ENCODE results near the gene NOL9.

NOL9 gene

GRCh38 chr1:6491081-6491449 lies 63.2 kb downstream of the NOL9 start:
- peaks cover 6% of the 10 kb centered on the region for H3K27me3 ChIP-seq (replicated peaks; ENCODE audit: control insufficient read depth, insufficient read depth, low read length, poor library complexity, severe bottlenecking)
- peaks cover 26% of the 10 kb centered on the region for H3K4me1 ChIP-seq (ENCODE audit: control insufficient read depth, insufficient read depth, low read length, poor library complexity, severe bottlenecking)
- DNase-seq, result no peak
- H3K27ac ChIP-seq (ENCODE audit: insufficient read depth, low read length, poor library complexity, severe bottlenecking), result peak overlapping the region; percentile 65
- no peaks in the 10 kb centered on the region for H3K9me3 ChIP-seq (ENCODE audit: control insufficient read depth, low read length)
- peak overlapping the region; percentile 83 for H3K4me3 ChIP-seq (ENCODE audit: insufficient read depth, low read depth, low read length, poor library complexity, severe bottlenecking)
- H3K36me3 ChIP-seq (ENCODE audit: control insufficient read depth, insufficient read depth, low read length), result no peaks in the 10 kb centered on the region

- Histone ChIP-seq H3K27ac (ENCODE audit: insufficient read depth, low read length, poor library complexity, severe bottlenecking) (peak overlapping the region; percentile 65), H3K4me3 (ENCODE audit: insufficient read depth, low read depth, low read length, poor library complexity, severe bottlenecking) (peak overlapping the region; percentile 83), H3K36me3 (ENCODE audit: control insufficient read depth, insufficient read depth, low read length) (no peaks in the 10 kb centered on the region), H3K4me1 (ENCODE audit: control insufficient read depth, insufficient read depth, low read length, poor library complexity, severe bottlenecking) (peaks cover 33% of the 10 kb centered on the region), H3K27me3 (replicated peaks; ENCODE audit: control insufficient read depth, insufficient read depth, low read length, poor library complexity, severe bottlenecking) (peaks cover 12% of the 10 kb centered on the region), H3K9me3 (ENCODE audit: control insufficient read depth, low read length) (no peaks in the 10 kb centered on the region)
- peak in 1 of 3 donors; percentile 20 for DNase-seq
Measured at GRCh38 chr1:6490181-6491080, 63.9 kb downstream of the NOL9 start.

- H3K4me1 ChIP-seq (ENCODE audit: control insufficient read depth, insufficient read depth, low read length, poor library complexity, severe bottlenecking), result peaks cover 39% of the 10 kb centered on the region
- DNase-seq, result peak; percentile 55 to 66 (median 58)
- peak overlapping the region; percentile 65 for H3K27ac ChIP-seq (ENCODE audit: insufficient read depth, low read length, poor library complexity, severe bottlenecking)
Measured at GRCh38 chr1:6489799-6490180, 64.5 kb downstream of the NOL9 start.

GRCh38 chr1:6489383-6489765 lies 64.9 kb downstream of the NOL9 start:
- Histone ChIP-seq H3K27me3 (replicated peaks; ENCODE audit: control insufficient read depth, insufficient read depth, low read length, poor library complexity, severe bottlenecking) (peaks cover 21% of the 10 kb centered on the region), H3K4me1 (ENCODE audit: control insufficient read depth, insufficient read depth, low read length, poor library complexity, severe bottlenecking) (peaks cover 39% of the 10 kb centered on the region), H3K27ac (ENCODE audit: insufficient read depth, low read length, poor library complexity, severe bottlenecking) (no peak overlapping the region), H3K4me3 (ENCODE audit: insufficient read depth, low read depth, low read length, poor library complexity, severe bottlenecking) (no peak overlapping the region), H3K9me3 (ENCODE audit: control insufficient read depth, low read length) (no peaks in the 10 kb centered on the region), H3K36me3 (ENCODE audit: control insufficient read depth, insufficient read depth, low read length) (no peaks in the 10 kb centered on the region)
- DNase-seq, result no peak

More at GRCh38 chr1:6489799-6490180, 64.5 kb downstream of the NOL9 start:
- no peaks in the 10 kb centered on the region for H3K9me3 ChIP-seq (ENCODE audit: control insufficient read depth, low read length)
- H3K4me3 ChIP-seq (ENCODE audit: insufficient read depth, low read depth, low read length, poor library complexity, severe bottlenecking), result peak overlapping the region; percentile 83
- peaks cover 17% of the 10 kb centered on the region for H3K27me3 ChIP-seq (replicated peaks; ENCODE audit: control insufficient read depth, insufficient read depth, low read length, poor library complexity, severe bottlenecking)
- H3K36me3 ChIP-seq (ENCODE audit: control insufficient read depth, insufficient read depth, low read length), result no peaks in the 10 kb centered on the region

GRCh38 chr1:6488602-6489382 lies 65.5 kb downstream of the NOL9 start:
- no peaks in the 10 kb centered on the region for H3K9me3 ChIP-seq (ENCODE audit: control insufficient read depth, low read length)
- no peak overlapping the region for H3K4me3 ChIP-seq (ENCODE audit: insufficient read depth, low read depth, low read length, poor library complexity, severe bottlenecking)
- no peak overlapping the region for H3K27ac ChIP-seq (ENCODE audit: insufficient read depth, low read length, poor library complexity, severe bottlenecking)

GRCh38 chr1:6487804-6488484 lies 66.4 kb downstream of the NOL9 start:
- no peaks in the 10 kb centered on the region for H3K36me3 ChIP-seq (ENCODE audit: control insufficient read depth, insufficient read depth, low read length)
- DNase-seq, result no peak
- H3K4me3 ChIP-seq (ENCODE audit: insufficient read depth, low read depth, low read length, poor library complexity, severe bottlenecking), result no peak overlapping the region
- H3K27me3 ChIP-seq (replicated peaks; ENCODE audit: control insufficient read depth, insufficient read depth, low read length, poor library complexity, severe bottlenecking), result peaks cover 22% of the 10 kb centered on the region
- H3K27ac ChIP-seq (ENCODE audit: insufficient read depth, low read length, poor library complexity, severe bottlenecking), result no peak overlapping the region
- peaks cover 39% of the 10 kb centered on the region for H3K4me1 ChIP-seq (ENCODE audit: control insufficient read depth, insufficient read depth, low read length, poor library complexity, severe bottlenecking)
- H3K9me3 ChIP-seq (ENCODE audit: control insufficient read depth, low read length), result no peaks in the 10 kb centered on the region

More at GRCh38 chr1:6488602-6489382, 65.5 kb downstream of the NOL9 start:
- peaks cover 39% of the 10 kb centered on the region for H3K4me1 ChIP-seq (ENCODE audit: control insufficient read depth, insufficient read depth, low read length, poor library complexity, severe bottlenecking)
- peaks cover 22% of the 10 kb centered on the region for H3K27me3 ChIP-seq (replicated peaks; ENCODE audit: control insufficient read depth, insufficient read depth, low read length, poor library complexity, severe bottlenecking)
- H3K36me3 ChIP-seq (ENCODE audit: control insufficient read depth, insufficient read depth, low read length), result no peaks in the 10 kb centered on the region
- no peak for DNase-seq

GRCh38 chr1:6486433-6487011 lies 67.8 kb downstream of the NOL9 start:
- H3K4me1 ChIP-seq (ENCODE audit: control insufficient read depth, insufficient read depth, low read length, poor library complexity, severe bottlenecking), result peaks cover 38% of the 10 kb centered on the region
- no peak overlapping the region for H3K27ac ChIP-seq (ENCODE audit: insufficient read depth, low read length, poor library complexity, severe bottlenecking)
- no peaks in the 10 kb centered on the region for H3K9me3 ChIP-seq (ENCODE audit: control insufficient read depth, low read length)
- H3K27me3 ChIP-seq (replicated peaks; ENCODE audit: control insufficient read depth, insufficient read depth, low read length, poor library complexity, severe bottlenecking), result peaks cover 22% of the 10 kb centered on the region
- H3K36me3 ChIP-seq (ENCODE audit: control insufficient read depth, insufficient read depth, low read length), result no peaks in the 10 kb centered on the region
- peak; percentile 58 to 74 (median 66) for DNase-seq
- no peak overlapping the region for H3K4me3 ChIP-seq (ENCODE audit: insufficient read depth, low read depth, low read length, poor library complexity, severe bottlenecking)

- Histone ChIP-seq H3K27me3 (replicated peaks; ENCODE audit: control insufficient read depth, insufficient read depth, low read length, poor library complexity, severe bottlenecking) (peaks cover 22% of the 10 kb centered on the region), H3K4me1 (ENCODE audit: control insufficient read depth, insufficient read depth, low read length, poor library complexity, severe bottlenecking) (peaks cover 28% of the 10 kb centered on the region), H3K9me3 (ENCODE audit: control insufficient read depth, low read length) (no peaks in the 10 kb centered on the region), H3K27ac (ENCODE audit: insufficient read depth, low read length, poor library complexity, severe bottlenecking) (no peak overlapping the region), H3K4me3 (ENCODE audit: insufficient read depth, low read depth, low read length, poor library complexity, severe bottlenecking) (no peak overlapping the region), H3K36me3 (ENCODE audit: control insufficient read depth, insufficient read depth, low read length) (no peaks in the 10 kb centered on the region)
- DNase-seq, result no peak
Measured at GRCh38 chr1:6485168-6486101, 68.9 kb downstream of the NOL9 start.

GRCh38 chr1:6484826-6485167 lies 69.5 kb downstream of the NOL9 start:
- Histone ChIP-seq H3K9me3 (ENCODE audit: control insufficient read depth, low read length) (no peaks in the 10 kb centered on the region), H3K27ac (ENCODE audit: insufficient read depth, low read length, poor library complexity, severe bottlenecking) (no peak overlapping the region), H3K27me3 (replicated peaks; ENCODE audit: control insufficient read depth, insufficient read depth, low read length, poor library complexity, severe bottlenecking) (peaks cover 22% of the 10 kb centered on the region), H3K4me1 (ENCODE audit: control insufficient read depth, insufficient read depth, low read length, poor library complexity, severe bottlenecking) (peaks cover 22% of the 10 kb centered on the region), H3K4me3 (ENCODE audit: insufficient read depth, low read depth, low read length, poor library complexity, severe bottlenecking) (no peak overlapping the region), H3K36me3 (ENCODE audit: control insufficient read depth, insufficient read depth, low read length) (no peaks in the 10 kb centered on the region)
- DNase-seq, result no peak

Measured in effector memory CD4-positive, alpha-beta T cell (primary cell).